Small intestine (tissue), 16 donors: ENCODE measurements around the gene DSC2. TPM values are rescaled to one million over a fixed set of nuclear protein-coding genes. Genes with fewer than 3 reads are reported as not detected.

Experiments
- DNase-seq, 2 donors: peaks; one replicate each; pipeline versions ENCODE4 v3.0.0 to v3.0.0-alpha.2; 2013
- FAIRE-seq: peaks from 2 replicates; lab custom pipeline; 2012; peaks lifted over from hg19 to GRCh38; lab: Jason Lieb, UNC
- H3K27ac ChIP-seq, 3 donors: one replicate each; pipeline ENCODE4 v1.5.1; 2013; ENCODE audit warnings: low read length in 2 of 3, mild to moderate bottlenecking in 2 of 3, control low read depth in 1 of 3, inconsistent platforms in 1 of 3, low read depth in 1 of 3, moderate library complexity in 1 of 3
- H3K27me3 ChIP-seq, 3 donors: one replicate each; pipeline ENCODE4 v1.6.1; 2013; ENCODE audit warnings: low read length in 3 of 3, inconsistent platforms in 1 of 3; ENCODE audit not compliant: control insufficient read depth in 3 of 3, insufficient read depth in 3 of 3
- H3K36me3 ChIP-seq, 3 donors: one replicate each; pipeline ENCODE4 v1.6.1; 2013; ENCODE audit warnings: low read length in 3 of 3, inconsistent platforms in 1 of 3, low read depth in 1 of 3, mild to moderate bottlenecking in 1 of 3, moderate library complexity in 1 of 3; ENCODE audit not compliant: control insufficient read depth in 3 of 3, insufficient read depth in 2 of 3
- H3K4me1 ChIP-seq, 3 donors: one replicate each; pipeline ENCODE4 v1.6.1; 2013; ENCODE audit warnings: low read length in 2 of 3, inconsistent platforms in 1 of 3, low read depth in 1 of 3, mild to moderate bottlenecking in 1 of 3, moderate library complexity in 1 of 3; ENCODE audit not compliant: control insufficient read depth in 3 of 3, insufficient read depth in 2 of 3
- H3K4me3 ChIP-seq, 3 donors: one replicate each; pipeline ENCODE4 v1.5.1; 2013; ENCODE audit warnings: low read length in 3 of 3, control low read depth in 1 of 3, inconsistent platforms in 1 of 3, low read depth in 1 of 3, mild to moderate bottlenecking in 1 of 3, moderate library complexity in 1 of 3
- H3K9me3 ChIP-seq, 2 donors: one replicate each; pipeline ENCODE4 v1.6.1; 2013; ENCODE audit warnings: low read depth in 1 of 2, low read length in 1 of 2; ENCODE audit not compliant: control insufficient read depth in 2 of 2, insufficient read depth in 1 of 2
- WGBS, 3 donors: extraction: QIAGEN DNeasy Blood & Tissue Kit; methylation state at CpG; one replicate each; pipeline ENCODE4 v1.1.7; 2013; 5-methylcytosine and 5-hydroxymethylcytosine counted together
- long read RNA-seq, 10 donors: transcript quantifications; one replicate each; lab custom pipeline, GENCODE V29; 2026
- polyA plus RNA-seq, 4 donors: library from polyadenylated mRNA; stranded (reverse) in 3 of 4; unstranded in 1 of 4; fragments of 200-250 nt in 3 of 4; fragments of 120-200 nt in 1 of 4; gene quantifications; one replicate each; pipeline versions ENCODE4 v1.2.1 to v1.2.3, GENCODE V29; 2013
- donor health status: healthy with polysubstance abuse.
- donor health status: control.
- donor health status: control.
- donor health status: Bipolar disorder and iron deficiency.
- donor health status: healthy.

DSC2 gene
- 10 to 100 TPM; 12.7 to 75.1 (median 18.5) TPM for polyA plus RNA-seq
- long read RNA-seq, donor 1: 0 reads
- long read RNA-seq, donor 2, full-length matches to known transcripts: 1 of 6 reads
- long read RNA-seq, donor 2, partial matches to known transcripts: 5 of 6 reads
- long read RNA-seq, donor 2, other reads (novel, unspliced or antisense): 0 of 6 reads
- long read RNA-seq, donor 3, partial matches to known transcripts: 19 of 19 reads
- long read RNA-seq, donor 3, other reads (novel, unspliced or antisense): 0 of 19 reads
- long read RNA-seq, donor 4: 0 reads
- long read RNA-seq, donor 5, partial matches to known transcripts: 5 of 5 reads
- long read RNA-seq, donor 5, other reads (novel, unspliced or antisense): 0 of 5 reads
- long read RNA-seq, donor 6, full-length matches to known transcripts: 1 of 8 reads
- long read RNA-seq, donor 6, partial matches to known transcripts: 7 of 8 reads
- long read RNA-seq, donor 6, other reads (novel, unspliced or antisense): 0 of 8 reads
- long read RNA-seq, donor 7, full-length matches to known transcripts: 1 of 1 reads
- long read RNA-seq, donor 7, partial matches to known transcripts: 0 of 1 reads
- long read RNA-seq, donor 7, other reads (novel, unspliced or antisense): 0 of 1 reads
- long read RNA-seq, donor 8: 0 reads
- long read RNA-seq, donor 9: 0 reads
- long read RNA-seq, donor 10, full-length matches to known transcripts: 4 of 11 reads
- long read RNA-seq, donor 10, partial matches to known transcripts: 7 of 11 reads
- long read RNA-seq, donor 10, other reads (novel, unspliced or antisense): 0 of 11 reads

GRCh38 chr18:31102025-31102684, at the start of gene DSC2:
Gene DSC2, minus strand, starts transcription at chr18:31102421. Its CDS starts 450 bp downstream, at chr18:31101971.
- Histone ChIP-seq H3K27me3 (peaks cover 0 to 7% (median 3%) of the 10 kb centered on the region in 3 donors), H3K4me1 (peaks cover 0 to 10% (median 0%) of the 10 kb centered on the region in 3 donors), H3K27ac (peak within 1 kb of the TSS; percentile 93 to 100 (median 99)), H3K36me3 (peaks cover 0 to 2% (median 0%) of the 10 kb centered on the region in 3 donors), H3K4me3 (peak within 1 kb of the TSS; percentile 71 to 82 (median 73)), H3K9me3 (no peaks in the 10 kb centered on the region)
- DNase-seq: peak; percentile 81 to 90
- FAIRE-seq: no peak
- 3 to 8% (median 5%) methylated on average over 40 to 44 of the region's 44 CpGs for WGBS, 3 donors

- Histone ChIP-seq H3K36me3 (no peaks in the 10 kb centered on the region), H3K4me3 (no peak overlapping the region), H3K27me3 (no peaks in the 10 kb centered on the region), H3K9me3 (no peaks in the 10 kb centered on the region), H3K27ac (no peak overlapping the region), H3K4me1 (no peaks in the 10 kb centered on the region)
- no peak for FAIRE-seq
- no peak for DNase-seq
- 71 to 83% (median 80%) methylated on average over 3 of the region's 3 CpGs for WGBS, 3 donors
These were observed 47.1 kb upstream of the DSC2 start for GRCh38 chr18:31149351-31149750.

- DNase-seq (no peak), FAIRE-seq (no peak)
- no peaks in the 10 kb centered on the region for H3K27me3 ChIP-seq
- no peaks in the 10 kb centered on the region for H3K9me3 ChIP-seq
- H3K4me3 ChIP-seq: no peak overlapping the region
- H3K27ac ChIP-seq: no peak overlapping the region
- no peaks in the 10 kb centered on the region for H3K4me1 ChIP-seq
- no peaks in the 10 kb centered on the region for H3K36me3 ChIP-seq
- WGBS, 3 donors: 67 to 75% (median 74%) methylated on average over 3 of the region's 3 CpGs
These were observed 46.4 kb upstream of the DSC2 start for GRCh38 chr18:31148600-31148999.

GRCh38 chr18:31146809-31147208, 44.6 kb upstream of the DSC2 start:
- no peaks in the 10 kb centered on the region for H3K36me3 ChIP-seq
- no peaks in the 10 kb centered on the region for H3K9me3 ChIP-seq
- H3K27ac ChIP-seq: no peak overlapping the region
- H3K4me3 ChIP-seq: no peak overlapping the region
- no peak for DNase-seq
- H3K4me1 ChIP-seq: no peaks in the 10 kb centered on the region
- no peaks in the 10 kb centered on the region for H3K27me3 ChIP-seq
- no peak for FAIRE-seq

GRCh38 chr18:31143025-31143424, 40.8 kb upstream of the DSC2 start:
- 76 to 94% (median 86%) methylated on average over 3 of the region's 3 CpGs for WGBS, 3 donors
- H3K27me3 ChIP-seq: no peaks in the 10 kb centered on the region
- H3K4me1 ChIP-seq: no peaks in the 10 kb centered on the region
- H3K27ac ChIP-seq: no peak overlapping the region
- DNase-seq (no peak), FAIRE-seq (no peak)
- H3K9me3 ChIP-seq: no peaks in the 10 kb centered on the region
- no peak overlapping the region for H3K4me3 ChIP-seq
- H3K36me3 ChIP-seq: no peaks in the 10 kb centered on the region

GRCh38 chr18:31138709-31139108, 36.5 kb upstream of the DSC2 start:
- no peak for FAIRE-seq
- H3K9me3 ChIP-seq: no peaks in the 10 kb centered on the region
- H3K4me3 ChIP-seq: no peak overlapping the region
- H3K36me3 ChIP-seq: no peaks in the 10 kb centered on the region
- no peaks in the 10 kb centered on the region for H3K4me1 ChIP-seq
- DNase-seq: no peak
- H3K27me3 ChIP-seq: no peaks in the 10 kb centered on the region
- 22 to 54% (median 31%) methylated on average over 1 of the region's 1 CpG for WGBS, 3 donors
- no peak overlapping the region for H3K27ac ChIP-seq

- Histone ChIP-seq H3K27me3 (no peaks in the 10 kb centered on the region), H3K9me3 (no peaks in the 10 kb centered on the region), H3K4me1 (no peaks in the 10 kb centered on the region), H3K36me3 (no peaks in the 10 kb centered on the region), H3K4me3 (no peak overlapping the region), H3K27ac (no peak overlapping the region)
- DNase-seq (no peak), FAIRE-seq (no peak)
- WGBS, 3 donors: 82 to 94% (median 82%) methylated on average over 4 of the region's 4 CpGs
These were observed 32.8 kb upstream of the DSC2 start for GRCh38 chr18:31134988-31135529.
